ENCODE measurements around the gene RXRB.

DNA sequence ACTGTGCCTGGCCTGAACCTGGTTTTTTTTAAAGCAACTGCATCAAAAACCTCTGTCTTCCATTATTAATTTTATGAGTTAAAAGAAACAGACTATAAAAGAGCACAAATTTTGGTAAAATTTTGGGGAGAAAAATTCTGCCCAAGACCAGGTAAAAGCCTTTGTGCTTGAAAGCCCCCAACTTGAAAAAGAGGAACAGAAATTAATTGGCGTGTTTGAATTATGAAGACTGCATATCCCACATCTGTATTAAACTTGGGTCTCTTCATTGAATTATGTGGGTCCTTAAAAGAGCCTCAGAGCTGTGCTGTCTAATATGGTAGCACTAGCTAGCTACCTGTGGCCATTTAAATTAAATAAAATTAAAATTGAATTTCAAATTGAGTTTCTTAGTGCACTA is 49.4 kb downstream of the RXRB start:
- TF ChIP-seq CHD4 (IDR thresholded peaks at IDR 0.05; ENCODE audit: borderline replicate concordance, low read length) (no peak), NR2F1 (CRISPR knock-in tag; IDR thresholded peaks at IDR 0.05) (no peak), MZF1 (CRISPR knock-in tag; IDR thresholded peaks at IDR 0.05; ENCODE audit: borderline replicate concordance) (no peak), MAFK (conservative IDR thresholded peaks at IDR 0.05 in 1 of 2, IDR thresholded peaks at IDR 0.05 in 1 of 2; ENCODE audit: low read length in 2 of 2) (no peak), FOXO1 (CRISPR knock-in tag; IDR thresholded peaks at IDR 0.05) (no peak), ATRX (CRISPR knock-in tag; IDR thresholded peaks at IDR 0.05; ENCODE audit: borderline replicate concordance) (no peak), TP53 (CRISPR knock-in tag; conservative IDR thresholded peaks at IDR 0.05) (no peak)
- TF ChIP-seq, protein P1, sequence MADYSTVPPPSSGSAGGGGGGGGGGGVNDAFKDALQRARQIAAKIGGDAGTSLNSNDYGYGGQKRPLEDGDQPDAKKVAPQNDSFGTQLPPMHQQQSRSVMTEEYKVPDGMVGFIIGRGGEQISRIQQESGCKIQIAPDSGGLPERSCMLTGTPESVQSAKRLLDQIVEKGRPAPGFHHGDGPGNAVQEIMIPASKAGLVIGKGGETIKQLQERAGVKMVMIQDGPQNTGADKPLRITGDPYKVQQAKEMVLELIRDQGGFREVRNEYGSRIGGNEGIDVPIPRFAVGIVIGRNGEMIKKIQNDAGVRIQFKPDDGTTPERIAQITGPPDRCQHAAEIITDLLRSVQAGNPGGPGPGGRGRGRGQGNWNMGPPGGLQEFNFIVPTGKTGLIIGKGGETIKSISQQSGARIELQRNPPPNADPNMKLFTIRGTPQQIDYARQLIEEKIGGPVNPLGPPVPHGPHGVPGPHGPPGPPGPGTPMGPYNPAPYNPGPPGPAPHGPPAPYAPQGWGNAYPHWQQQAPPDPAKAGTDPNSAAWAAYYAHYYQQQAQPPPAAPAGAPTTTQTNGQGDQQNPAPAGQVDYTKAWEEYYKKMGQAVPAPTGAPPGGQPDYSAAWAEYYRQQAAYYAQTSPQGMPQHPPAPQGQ (CRISPR knock-in tag; IDR thresholded peaks at IDR 0.05; ENCODE audit: borderline replicate concordance), result no peak
- TF ChIP-seq, protein P2, sequence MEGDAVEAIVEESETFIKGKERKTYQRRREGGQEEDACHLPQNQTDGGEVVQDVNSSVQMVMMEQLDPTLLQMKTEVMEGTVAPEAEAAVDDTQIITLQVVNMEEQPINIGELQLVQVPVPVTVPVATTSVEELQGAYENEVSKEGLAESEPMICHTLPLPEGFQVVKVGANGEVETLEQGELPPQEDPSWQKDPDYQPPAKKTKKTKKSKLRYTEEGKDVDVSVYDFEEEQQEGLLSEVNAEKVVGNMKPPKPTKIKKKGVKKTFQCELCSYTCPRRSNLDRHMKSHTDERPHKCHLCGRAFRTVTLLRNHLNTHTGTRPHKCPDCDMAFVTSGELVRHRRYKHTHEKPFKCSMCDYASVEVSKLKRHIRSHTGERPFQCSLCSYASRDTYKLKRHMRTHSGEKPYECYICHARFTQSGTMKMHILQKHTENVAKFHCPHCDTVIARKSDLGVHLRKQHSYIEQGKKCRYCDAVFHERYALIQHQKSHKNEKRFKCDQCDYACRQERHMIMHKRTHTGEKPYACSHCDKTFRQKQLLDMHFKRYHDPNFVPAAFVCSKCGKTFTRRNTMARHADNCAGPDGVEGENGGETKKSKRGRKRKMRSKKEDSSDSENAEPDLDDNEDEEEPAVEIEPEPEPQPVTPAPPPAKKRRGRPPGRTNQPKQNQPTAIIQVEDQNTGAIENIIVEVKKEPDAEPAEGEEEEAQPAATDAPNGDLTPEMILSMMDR (CRISPR knock-in tag; IDR thresholded peaks at IDR 0.05), result no peak
- TF ChIP-seq, protein P3, sequence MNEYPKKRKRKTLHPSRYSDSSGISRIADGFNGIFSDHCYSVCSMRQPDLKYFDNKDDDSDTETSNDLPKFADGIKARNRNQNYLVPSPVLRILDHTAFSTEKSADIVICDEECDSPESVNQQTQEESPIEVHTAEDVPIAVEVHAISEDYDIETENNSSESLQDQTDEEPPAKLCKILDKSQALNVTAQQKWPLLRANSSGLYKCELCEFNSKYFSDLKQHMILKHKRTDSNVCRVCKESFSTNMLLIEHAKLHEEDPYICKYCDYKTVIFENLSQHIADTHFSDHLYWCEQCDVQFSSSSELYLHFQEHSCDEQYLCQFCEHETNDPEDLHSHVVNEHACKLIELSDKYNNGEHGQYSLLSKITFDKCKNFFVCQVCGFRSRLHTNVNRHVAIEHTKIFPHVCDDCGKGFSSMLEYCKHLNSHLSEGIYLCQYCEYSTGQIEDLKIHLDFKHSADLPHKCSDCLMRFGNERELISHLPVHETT (CRISPR knock-in tag; conservative IDR thresholded peaks at IDR 0.05), result no peak
